H1 (cell line): ENCODE results near the gene FXYD5. TPM values are rescaled to one million over a fixed set of nuclear protein-coding genes. Genes with fewer than 3 reads are reported as not detected.

Experiments
- CHD7 ChIP-seq: fragments of 300-600 bp; sonication (generic); IDR thresholded peaks from 2 replicates; pipeline ENCODE4 v1.7.1; 2012; ENCODE audit warnings: low read length, moderate library complexity, mild to moderate bottlenecking, inconsistent platforms; ENCODE audit not compliant: insufficient replicate concordance
- polyA plus RNA-seq, 7 experiments: library from polyadenylated mRNA; depleted of rRNA in 3 of 7; stranded (reverse) in 5 of 7; unstranded in 2 of 7; fragments of >200 nt in 5 of 7; fragments of 200-250 nt in 2 of 7; gene quantifications; 1 replicate in 5 of 7; 2 replicates in 1 of 7; 4 replicates in 1 of 7; pipeline versions ENCODE4 v1.2.1 to v1.2.3, GENCODE V29; 2011 to 2013; ENCODE audit warnings: missing spikeins in 2 of 7, mixed read lengths in 2 of 7
- total RNA-seq: library from RNA; stranded (reverse); fragmentation: NEBNext Ultra II Directional; extraction: Animal tissue kit (Norgen Biotek cat#: 25700); gene quantifications from 2 replicates; pipeline ENCODE4 v1.2.1, GENCODE V29; 2021

The FXYD5 gene
- total and polyA plus RNA-seq, 2 of the 8 experiments (the other 6 are each of a cell fraction or from before 2014, with no cell fraction given), result 99.0 to 191 TPM

GRCh38 chr19:35125749-35126623 lies 28.5 kb upstream of the FXYD5 start (continued):
- TF ChIP-seq CHD7, result no peak
